ENCODE data around the gene ANTXRL. TPM values are rescaled to one million over a fixed set of nuclear protein-coding genes. Genes with fewer than 3 reads are reported as not detected.
"Not testable (repeated sequence)": the region's sequence is repeated elsewhere in the genome, so short reads cannot be mapped to it uniquely, and the experiment has no call there.

The ANTXRL gene
- total RNA-seq, 1 experiment from 2014 or later: 0.26 TPM

DNA sequence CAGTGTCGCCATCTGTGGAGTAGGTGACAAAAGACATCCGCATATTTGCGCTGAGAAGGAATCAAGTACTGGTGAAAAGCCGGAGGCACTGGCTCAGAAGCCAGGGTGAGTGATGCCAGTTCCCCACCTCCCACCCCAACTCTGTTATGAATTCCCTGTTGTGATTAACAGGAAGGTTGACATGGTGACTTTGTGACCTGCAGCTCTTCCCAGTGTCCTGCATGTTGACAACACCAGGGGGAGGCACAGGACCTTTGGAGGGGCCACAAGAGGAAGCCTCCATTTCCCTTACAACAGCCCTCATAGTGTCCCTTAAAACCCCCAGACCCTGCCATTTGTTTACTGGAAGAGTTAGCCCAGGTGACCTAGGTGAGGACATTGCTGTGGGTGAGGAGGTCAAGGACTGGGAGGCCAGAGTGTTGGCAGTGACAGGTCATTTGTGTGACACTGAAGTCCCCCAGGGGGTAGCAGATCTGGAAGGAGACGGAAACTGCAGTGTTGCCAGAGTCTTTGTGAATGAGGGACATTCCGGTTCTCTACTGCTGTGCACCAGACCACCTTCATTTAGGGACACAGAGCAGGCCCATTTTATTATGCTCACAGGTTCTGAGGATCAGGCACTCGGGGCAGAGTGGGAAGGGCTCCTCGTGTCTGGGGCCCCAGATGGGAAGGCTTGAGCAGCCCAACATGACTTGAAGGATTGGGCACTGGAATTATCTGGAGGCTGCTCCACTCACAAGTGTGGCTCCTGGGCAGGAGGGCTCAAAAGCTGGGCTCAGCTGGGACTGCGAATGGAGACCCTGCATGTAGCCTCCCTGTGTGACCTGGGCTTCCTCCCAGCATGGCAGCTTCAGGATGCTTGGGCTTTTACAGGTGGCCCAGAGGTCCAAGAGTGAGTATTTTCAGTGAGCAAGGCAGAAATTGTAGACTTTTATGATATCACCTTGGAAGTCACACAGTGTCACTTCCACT, 13.0 kb upstream of the ANTXRL start:
- no peaks in the 10 kb centered on the region for H3K9me2 ChIP-seq (ENCODE audit: insufficient read depth)
- ChIA-PET POLR2A (ENCODE audit: unreplicated experiment) (no interaction called here), CTCF (no interaction called here)
- peak in 1 of 2 experiments; percentile 32 for DNase-seq
- intact Hi-C loops (cut with micrococcal nuclease; ENCODE audit: unreplicated experiment): no loop called here
- H4K20me1 ChIP-seq (ENCODE audit: insufficient read depth): no peaks in the 10 kb centered on the region
- H3K4me2 ChIP-seq: no peak overlapping the region
- no peaks in the 10 kb centered on the region for H3F3A ChIP-seq (ENCODE audit: insufficient read depth, low read depth)
- no peaks in the 10 kb centered on the region for H3K36me3 ChIP-seq (ENCODE audit: low read depth)
- no peak overlapping the region for H2AFZ ChIP-seq
- H3K4me1 ChIP-seq (replicated peaks; ENCODE audit: insufficient read depth): peaks cover 7% of the 10 kb centered on the region; the same call in 1 of the 2 replicates
- no TSS peak for BruUV-seq (replicated peaks)
- H3K27me3 ChIP-seq (ENCODE audit: insufficient read depth, low read depth): no peaks in the 10 kb centered on the region
- no peaks in the 10 kb centered on the region for H3K79me2 ChIP-seq (ENCODE audit: low read depth)
- no peak overlapping the region for H3K27ac ChIP-seq
- H3K4me3 ChIP-seq: no peak overlapping the region
- TF ChIP-seq, protein P1, sequence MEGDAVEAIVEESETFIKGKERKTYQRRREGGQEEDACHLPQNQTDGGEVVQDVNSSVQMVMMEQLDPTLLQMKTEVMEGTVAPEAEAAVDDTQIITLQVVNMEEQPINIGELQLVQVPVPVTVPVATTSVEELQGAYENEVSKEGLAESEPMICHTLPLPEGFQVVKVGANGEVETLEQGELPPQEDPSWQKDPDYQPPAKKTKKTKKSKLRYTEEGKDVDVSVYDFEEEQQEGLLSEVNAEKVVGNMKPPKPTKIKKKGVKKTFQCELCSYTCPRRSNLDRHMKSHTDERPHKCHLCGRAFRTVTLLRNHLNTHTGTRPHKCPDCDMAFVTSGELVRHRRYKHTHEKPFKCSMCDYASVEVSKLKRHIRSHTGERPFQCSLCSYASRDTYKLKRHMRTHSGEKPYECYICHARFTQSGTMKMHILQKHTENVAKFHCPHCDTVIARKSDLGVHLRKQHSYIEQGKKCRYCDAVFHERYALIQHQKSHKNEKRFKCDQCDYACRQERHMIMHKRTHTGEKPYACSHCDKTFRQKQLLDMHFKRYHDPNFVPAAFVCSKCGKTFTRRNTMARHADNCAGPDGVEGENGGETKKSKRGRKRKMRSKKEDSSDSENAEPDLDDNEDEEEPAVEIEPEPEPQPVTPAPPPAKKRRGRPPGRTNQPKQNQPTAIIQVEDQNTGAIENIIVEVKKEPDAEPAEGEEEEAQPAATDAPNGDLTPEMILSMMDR (conservative IDR thresholded peaks at IDR 0.05): peak; percentile 48
- no peak for TF ChIP-seq EZH2 (IDR thresholded peaks at IDR 0.05; ENCODE audit: low read depth)
- no peaks in the 10 kb centered on the region for H3K9me3 ChIP-seq (ENCODE audit: insufficient read depth, low read depth)

DNA sequence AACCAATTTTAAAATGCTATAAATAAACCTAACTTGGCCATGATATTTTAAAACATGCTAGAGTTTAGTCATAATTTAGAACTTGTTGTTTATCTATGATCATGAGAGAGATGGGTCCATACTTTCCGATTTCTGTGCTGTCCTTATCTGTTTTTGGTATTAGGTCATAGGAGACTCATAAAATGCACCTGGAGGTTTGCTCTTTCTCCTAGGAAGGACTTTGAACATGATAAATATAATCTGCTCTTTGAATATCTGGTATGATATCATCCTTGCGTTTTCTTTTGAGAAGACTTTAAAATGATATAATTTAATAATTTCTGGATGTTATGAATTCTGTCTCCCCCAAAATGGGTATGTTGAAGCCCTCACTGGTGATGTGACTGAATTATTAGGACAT, 9.0 kb upstream of the ANTXRL start:
- no peak overlapping the region for H3K4me3 ChIP-seq
- no peaks in the 10 kb centered on the region for H3F3A ChIP-seq (ENCODE audit: insufficient read depth, low read depth)
- intact Hi-C loops (cut with micrococcal nuclease; ENCODE audit: unreplicated experiment): no loop called here
- ChIA-PET POLR2A (ENCODE audit: unreplicated experiment) (no interaction called here), CTCF (no interaction called here)
- H3K4me1 ChIP-seq (replicated peaks; ENCODE audit: insufficient read depth): no peaks in the 10 kb centered on the region
- no peaks in the 10 kb centered on the region for H3K9me3 ChIP-seq (ENCODE audit: insufficient read depth, low read depth)
- no peaks in the 10 kb centered on the region for H3K79me2 ChIP-seq (ENCODE audit: low read depth)
- no peaks in the 10 kb centered on the region for H3K9me2 ChIP-seq (ENCODE audit: insufficient read depth)
- H3K4me2 ChIP-seq: no peak overlapping the region
- H3K27ac ChIP-seq: no peak overlapping the region
- no peak overlapping the region for H2AFZ ChIP-seq
- no peaks in the 10 kb centered on the region for H4K20me1 ChIP-seq (ENCODE audit: insufficient read depth)
- H3K27me3 ChIP-seq (ENCODE audit: insufficient read depth, low read depth): no peaks in the 10 kb centered on the region
- TF ChIP-seq EZH2 (IDR thresholded peaks at IDR 0.05; ENCODE audit: low read depth): no peak
- TF ChIP-seq, protein P1 (conservative IDR thresholded peaks at IDR 0.05): no peak
- no peak for DNase-seq
- no TSS peak for BruUV-seq (replicated peaks)
- H3K36me3 ChIP-seq (ENCODE audit: low read depth): no peaks in the 10 kb centered on the region

DNA sequence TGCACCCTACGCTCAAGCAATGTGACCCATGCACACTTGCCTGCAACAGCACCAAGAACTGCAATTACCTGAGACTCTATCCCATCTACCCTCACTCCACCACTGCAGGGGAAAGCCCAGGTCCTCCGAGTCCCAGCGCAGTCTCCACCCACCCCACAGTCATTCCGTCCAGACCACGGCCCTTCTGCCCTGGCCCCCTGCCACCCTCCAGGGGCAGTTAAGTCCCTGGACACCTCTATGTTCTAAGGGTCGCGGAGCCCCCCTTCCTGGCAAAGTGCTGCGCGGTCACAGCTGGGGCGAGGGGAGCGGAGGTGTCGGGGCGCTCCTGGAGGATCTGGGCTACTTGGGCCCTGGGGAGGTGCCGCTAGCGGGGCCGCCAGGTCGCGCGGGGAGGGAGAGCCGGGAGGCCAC, 4.4 kb upstream of the ANTXRL start:
- peak overlapping the region; percentile 92 for H3K4me2 ChIP-seq
- POLR2A ChIA-PET (ENCODE audit: unreplicated experiment); H3K27ac ChIP-seq; H3K27me3 ChIP-seq (ENCODE audit: insufficient read depth, low read depth); H3K9me3 ChIP-seq (ENCODE audit: insufficient read depth, low read depth); H3K9me2 ChIP-seq (ENCODE audit: insufficient read depth); CTCF ChIA-PET; DNase-seq; BruUV-seq (replicated peaks); H4K20me1 ChIP-seq (ENCODE audit: insufficient read depth); H3K36me3 ChIP-seq (ENCODE audit: low read depth); H3K79me2 ChIP-seq (ENCODE audit: low read depth); H2AFZ ChIP-seq: not testable (repeated sequence)
- H3F3A ChIP-seq (ENCODE audit: insufficient read depth, low read depth): peaks cover 11% of the 10 kb centered on the region; the same call in 1 of the 2 replicates
- intact Hi-C loops (cut with micrococcal nuclease; ENCODE audit: unreplicated experiment): loop anchor here (5.0 kb wide), 1 partner anchor 260 kb away; no protein-coding TSS in a partner anchor
- H3K4me3 ChIP-seq: peak overlapping the region; percentile 47; the same call in 1 of the 2 replicates
- peaks cover 36% of the 10 kb centered on the region for H3K4me1 ChIP-seq (replicated peaks; ENCODE audit: insufficient read depth)
